Measurements from ENCODE around the gene CFAP126. TPM values are rescaled to one million over a fixed set of nuclear protein-coding genes. Genes with fewer than 3 reads are reported as not detected.
"Not testable (repeated sequence)": the region's sequence is repeated elsewhere in the genome, so short reads cannot be mapped to it uniquely, and the experiment has no call there.

Gene CFAP126
- total RNA-seq, 4 donors from 2014 or later = not detected

DNA sequence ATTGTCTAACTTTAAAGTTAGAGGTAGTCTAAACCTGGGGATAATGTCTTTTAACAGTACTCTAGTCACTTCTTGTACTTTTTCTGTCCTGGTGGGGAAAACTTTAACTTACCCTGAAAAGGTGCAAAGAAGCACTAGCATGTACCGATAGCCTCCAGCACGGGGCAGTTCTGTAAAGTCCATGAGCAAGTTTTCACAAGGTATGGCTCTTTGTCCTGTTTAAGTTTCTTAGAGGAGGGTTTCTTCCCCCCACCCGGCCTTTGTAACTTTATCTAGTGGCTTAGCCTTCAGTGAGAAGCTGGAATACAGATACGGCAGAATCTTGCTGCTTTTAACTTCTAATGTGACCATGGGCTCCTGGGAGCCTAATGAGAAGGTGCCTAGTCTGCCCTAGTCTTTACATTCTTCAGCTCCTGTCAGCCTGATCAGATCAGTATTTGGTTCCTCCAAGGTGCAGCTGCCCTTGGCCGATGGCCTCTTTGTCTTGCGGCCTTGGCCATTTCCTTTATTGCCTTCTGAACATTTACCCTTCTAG lies 39.8 kb upstream of the CFAP126 start:
- no peaks in the 10 kb centered on the region for H3K27me3 ChIP-seq
- no peak for ATAC-seq
- intact Hi-C loops (cut with DNase I; ENCODE audit: low total_unique reads) = no loop called here
- no peak for DNase-seq
- TF ChIP-seq, protein P1, sequence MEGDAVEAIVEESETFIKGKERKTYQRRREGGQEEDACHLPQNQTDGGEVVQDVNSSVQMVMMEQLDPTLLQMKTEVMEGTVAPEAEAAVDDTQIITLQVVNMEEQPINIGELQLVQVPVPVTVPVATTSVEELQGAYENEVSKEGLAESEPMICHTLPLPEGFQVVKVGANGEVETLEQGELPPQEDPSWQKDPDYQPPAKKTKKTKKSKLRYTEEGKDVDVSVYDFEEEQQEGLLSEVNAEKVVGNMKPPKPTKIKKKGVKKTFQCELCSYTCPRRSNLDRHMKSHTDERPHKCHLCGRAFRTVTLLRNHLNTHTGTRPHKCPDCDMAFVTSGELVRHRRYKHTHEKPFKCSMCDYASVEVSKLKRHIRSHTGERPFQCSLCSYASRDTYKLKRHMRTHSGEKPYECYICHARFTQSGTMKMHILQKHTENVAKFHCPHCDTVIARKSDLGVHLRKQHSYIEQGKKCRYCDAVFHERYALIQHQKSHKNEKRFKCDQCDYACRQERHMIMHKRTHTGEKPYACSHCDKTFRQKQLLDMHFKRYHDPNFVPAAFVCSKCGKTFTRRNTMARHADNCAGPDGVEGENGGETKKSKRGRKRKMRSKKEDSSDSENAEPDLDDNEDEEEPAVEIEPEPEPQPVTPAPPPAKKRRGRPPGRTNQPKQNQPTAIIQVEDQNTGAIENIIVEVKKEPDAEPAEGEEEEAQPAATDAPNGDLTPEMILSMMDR (IDR thresholded peaks at IDR 0.05 in 4 of 5, conservative IDR thresholded peaks at IDR 0.05 in 1 of 5) = no peak
- TF ChIP-seq POLR2A (IDR thresholded peaks at IDR 0.05) = no peak
- in situ Hi-C loops (cut with MboI; ENCODE audit: low sequenced_read_pairs in 4 of 4) = no loop called here
- no peak overlapping the region for H3K27ac ChIP-seq
- no peaks in the 10 kb centered on the region for H3K9me3 ChIP-seq
- no peaks in the 10 kb centered on the region for H3K4me1 ChIP-seq
- no peaks in the 10 kb centered on the region for H3K36me3 ChIP-seq
- H3K4me3 ChIP-seq = no peak overlapping the region

DNA sequence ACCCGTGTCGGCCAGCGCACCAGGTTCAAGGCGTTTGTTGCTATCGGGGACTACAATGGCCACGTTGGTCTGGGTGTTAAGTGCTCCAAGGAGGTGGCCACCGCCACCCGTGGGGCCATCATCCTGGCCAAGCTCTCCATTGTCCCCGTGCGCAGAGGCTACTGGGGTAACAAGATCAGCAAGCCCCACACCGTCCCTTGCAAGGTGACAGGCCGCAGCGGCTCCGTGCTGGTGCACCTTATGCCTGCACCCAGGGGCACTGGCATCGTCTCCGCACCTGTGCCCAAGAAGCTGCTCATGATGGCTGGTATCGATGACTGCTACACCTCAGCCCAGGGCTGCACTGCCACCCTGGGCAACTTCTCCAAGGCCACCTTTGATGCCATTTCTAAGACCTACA lies 38.9 kb upstream of the CFAP126 start:
- H3K9me3 ChIP-seq; ATAC-seq; H3K27ac ChIP-seq; DNase-seq; H3K4me1 ChIP-seq; in situ Hi-C loops (cut with MboI; ENCODE audit: low sequenced_read_pairs in 4 of 4); H3K36me3 ChIP-seq; H3K4me3 ChIP-seq; H3K27me3 ChIP-seq; intact Hi-C loops (cut with DNase I; ENCODE audit: low total_unique reads): not testable (repeated sequence)

DNA sequence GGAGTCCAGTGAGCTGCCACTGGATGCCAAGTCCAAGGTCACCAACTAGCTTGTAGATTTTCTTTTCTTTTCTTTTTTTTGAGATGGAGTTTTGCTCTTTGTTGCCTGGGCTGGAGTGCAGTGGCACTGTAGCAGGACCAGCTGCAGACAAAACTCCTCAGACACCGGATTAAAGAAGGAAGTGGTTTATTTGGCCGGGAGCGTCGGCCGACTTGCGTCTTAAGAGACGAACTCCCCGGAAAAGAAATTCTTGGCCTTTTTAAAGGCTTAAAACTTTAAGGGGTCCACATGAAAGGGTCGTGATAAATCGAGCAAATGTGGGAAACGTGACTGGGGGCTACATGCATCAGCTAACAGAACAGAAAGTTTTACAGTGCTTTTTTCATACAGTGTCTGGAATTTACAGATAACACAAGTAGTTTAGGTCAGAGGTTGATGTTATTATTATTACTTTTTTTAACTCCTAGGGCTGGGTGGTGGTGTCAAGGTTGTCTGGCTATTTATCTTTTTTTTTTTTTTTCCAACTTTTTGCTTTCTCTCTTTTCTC lies 36.4 kb upstream of the CFAP126 start:
- no peak for ATAC-seq
- H3K27ac ChIP-seq = no peak overlapping the region
- DNase-seq = no peak
- H3K4me1 ChIP-seq = no peaks in the 10 kb centered on the region
- H3K36me3 ChIP-seq = no peaks in the 10 kb centered on the region
- H3K27me3 ChIP-seq = no peaks in the 10 kb centered on the region
- in situ Hi-C loops (cut with MboI; ENCODE audit: low sequenced_read_pairs in 4 of 4) = no loop called here
- TF ChIP-seq, protein P1 (IDR thresholded peaks at IDR 0.05 in 4 of 5, conservative IDR thresholded peaks at IDR 0.05 in 1 of 5) = no peak
- no peak for TF ChIP-seq POLR2A (IDR thresholded peaks at IDR 0.05)
- intact Hi-C loops (cut with DNase I; ENCODE audit: low total_unique reads) = no loop called here
- H3K4me3 ChIP-seq = no peak overlapping the region
- H3K9me3 ChIP-seq = no peaks in the 10 kb centered on the region

DNA sequence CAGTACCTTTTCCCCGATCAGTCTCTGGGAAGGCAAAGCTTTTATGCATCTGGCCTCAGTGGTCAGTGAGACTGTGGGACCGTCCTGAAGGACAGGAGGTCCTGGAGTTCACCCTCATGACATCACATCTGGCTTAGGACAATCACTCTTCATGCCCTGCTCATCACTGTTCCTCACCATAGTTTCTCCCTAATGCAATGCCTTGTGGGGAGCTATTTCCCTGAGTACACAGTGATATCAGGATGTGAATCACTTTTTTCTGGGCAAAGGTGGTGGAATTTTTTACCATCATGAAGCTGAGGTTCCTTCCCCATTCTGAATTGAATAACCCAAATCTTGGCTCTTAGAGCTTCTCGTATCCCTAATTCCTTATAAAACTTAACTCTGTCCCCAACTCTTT lies 34.8 kb upstream of the CFAP126 start:
- intact Hi-C loops (cut with DNase I; ENCODE audit: low total_unique reads) (no loop called here), in situ Hi-C loops (cut with MboI; ENCODE audit: low sequenced_read_pairs in 4 of 4) (no loop called here)
- no peaks in the 10 kb centered on the region for H3K36me3 ChIP-seq
- no peaks in the 10 kb centered on the region for H3K27me3 ChIP-seq
- no peak overlapping the region for H3K27ac ChIP-seq
- H3K4me1 ChIP-seq = peaks cover 4 to 7% of the 10 kb centered on the region in 2 donors
- no peaks in the 10 kb centered on the region for H3K9me3 ChIP-seq
- TF ChIP-seq, protein P1 (IDR thresholded peaks at IDR 0.05 in 4 of 5, conservative IDR thresholded peaks at IDR 0.05 in 1 of 5) = no peak
- no peak for TF ChIP-seq POLR2A (IDR thresholded peaks at IDR 0.05)
- DNase-seq = no peak
- H3K4me3 ChIP-seq = no peak overlapping the region
- no peak for ATAC-seq

DNA sequence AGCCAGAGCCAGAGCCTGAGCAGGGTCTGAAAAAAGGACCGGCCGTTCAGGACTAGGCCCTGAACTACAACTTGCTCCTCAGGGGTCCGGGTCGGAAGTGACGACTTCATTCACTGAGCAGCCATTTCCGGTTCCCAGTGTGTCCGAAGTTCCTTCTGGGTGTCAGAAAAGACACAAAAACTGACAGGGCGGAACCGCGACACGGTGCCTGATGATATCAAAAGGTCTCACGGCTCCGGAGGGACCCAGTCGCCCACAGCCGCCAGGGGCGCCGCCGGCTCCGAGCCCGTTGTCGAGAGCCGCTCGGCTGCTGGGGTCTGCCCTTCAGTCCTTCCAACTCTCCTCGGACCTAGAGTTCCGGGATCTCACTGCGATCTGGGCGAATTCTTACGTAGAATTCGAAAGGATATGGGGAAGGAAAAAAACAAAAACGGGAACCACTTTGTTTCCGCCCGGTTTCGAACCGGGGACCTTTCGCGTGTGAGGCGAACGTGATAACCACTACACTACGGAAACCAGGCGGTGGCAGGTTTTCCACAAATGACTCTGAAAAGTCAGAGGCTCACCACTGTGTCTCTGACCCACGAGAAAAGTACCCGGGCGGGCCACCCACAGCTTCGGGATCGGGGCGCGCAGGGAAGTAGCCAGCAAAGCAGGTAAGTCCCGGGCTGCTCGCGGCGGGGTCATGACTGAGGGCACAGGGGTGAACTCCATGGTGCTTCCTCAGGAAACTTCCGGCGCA lies 31.8 kb upstream of the CFAP126 start:
- TF ChIP-seq POLR2A (IDR thresholded peaks at IDR 0.05) = peak; percentile 83 to 84
- TF ChIP-seq, protein P1 (IDR thresholded peaks at IDR 0.05 in 4 of 5, conservative IDR thresholded peaks at IDR 0.05 in 1 of 5) = peak; percentile 25 to 62 (median 57)

More for the DNA sequence above, 31.8 kb upstream of the CFAP126 start:
- Histone ChIP-seq H3K36me3 (no peaks in the 10 kb centered on the region), H3K4me3 (peak overlapping the region; percentile 78 to 89 (median 86)), H3K9me3 (no peaks in the 10 kb centered on the region), H3K27ac (peak overlapping the region; percentile 96 to 99 (median 99)), H3K27me3 (no peaks in the 10 kb centered on the region), H3K4me1 (peaks cover 4 to 7% of the 10 kb centered on the region in 2 donors)
- in situ Hi-C loops (cut with MboI; ENCODE audit: low sequenced_read_pairs in 4 of 4) (no loop called here), intact Hi-C loops (cut with DNase I; ENCODE audit: low total_unique reads) (loop anchor here (1.0 kb wide), 2 partner anchors 9 to 354 kb away; partner anchors contain the start of gene USF1)
- ATAC-seq (peak; percentile 92 to 93), DNase-seq (peak; percentile 86 to 90)

All from gastrocnemius medialis (tissue), 4 donors.